Hematopoietic multipotent progenitor cell (in vitro differentiated cells): Measurements from ENCODE around the gene CPLX1. TPM values are rescaled to one million over a fixed set of nuclear protein-coding genes. Genes with fewer than 3 reads are reported as not detected.
"Not testable (repeated sequence)": the region's sequence is repeated elsewhere in the genome, so short reads cannot be mapped to it uniquely, and the experiment has no call there.

Source experiments
- DNase-seq, 3 donors: peaks; one replicate each; pipeline ENCODE4 v3.0.0-alpha.2; 2011 to 2015; ENCODE audit warnings: low read depth in 2 of 3, low spot score in 2 of 3
- total RNA-seq: library from RNA; depleted of rRNA; stranded (reverse); fragments of >200 nt; gene quantifications from one replicate; pipeline ENCODE4 v1.2.3, GENCODE V29; 2012

CPLX1 gene
- total RNA-seq, 1 donor, result not detected

- peak in 1 of 3 donors; percentile 15 for DNase-seq
Observed at GRCh38 chr4:780716-781492, 45.0 kb downstream of the CPLX1 start.

GRCh38 chr4:780255-780654 lies 45.7 kb downstream of the CPLX1 start:
- DNase-seq, result not testable (repeated sequence)

- no peak for DNase-seq
Observed at GRCh38 chr4:779555-779954, 46.4 kb downstream of the CPLX1 start.

- DNase-seq, result no peak
Observed at GRCh38 chr4:777520-778262, 48.2 kb downstream of the CPLX1 start.

GRCh38 chr4:776743-777441 lies 49.0 kb downstream of the CPLX1 start:
- no peak for DNase-seq

- not testable (repeated sequence) for DNase-seq
Observed at GRCh38 chr4:775485-775884, 50.4 kb downstream of the CPLX1 start.

GRCh38 chr4:774419-775092 lies 51.4 kb downstream of the CPLX1 start:
- DNase-seq, result not testable (repeated sequence)

GRCh38 chr4:773214-773613 lies 52.7 kb downstream of the CPLX1 start:
- no peak for DNase-seq

GRCh38 chr4:772776-773175 lies 53.2 kb downstream of the CPLX1 start:
- DNase-seq, result no peak

- DNase-seq, result no peak
Observed at GRCh38 chr4:772118-772517, 53.8 kb downstream of the CPLX1 start.

GRCh38 chr4:771464-771863 lies 54.5 kb downstream of the CPLX1 start:
- DNase-seq, result no peak

GRCh38 chr4:770022-770421 lies 55.9 kb downstream of the CPLX1 start:
- no peak for DNase-seq

GRCh38 chr4:769511-769910 lies 56.4 kb downstream of the CPLX1 start:
- DNase-seq, result no peak

- no peak for DNase-seq
Observed at GRCh38 chr4:768995-769394, 56.9 kb downstream of the CPLX1 start.

GRCh38 chr4:768076-768475 lies 57.9 kb downstream of the CPLX1 start:
- no peak for DNase-seq

GRCh38 chr4:766559-767283 lies 59.2 kb downstream of the CPLX1 start:
- no peak for DNase-seq

GRCh38 chr4:766152-766515 lies 59.8 kb downstream of the CPLX1 start:
- DNase-seq, result no peak

GRCh38 chr4:764405-765169 lies 61.3 kb downstream of the CPLX1 start:
- DNase-seq, result no peak

GRCh38 chr4:763922-764321 lies 62.0 kb downstream of the CPLX1 start:
- no peak for DNase-seq
